Measurements from ENCODE around the gene ZNF518A. TPM values are rescaled to one million over a fixed set of nuclear protein-coding genes. Genes with fewer than 3 reads are reported as not detected.

Gene ZNF518A
- total RNA-seq, 2 experiments from 2014 or later, result 10.7 to 12.1 TPM

DNA sequence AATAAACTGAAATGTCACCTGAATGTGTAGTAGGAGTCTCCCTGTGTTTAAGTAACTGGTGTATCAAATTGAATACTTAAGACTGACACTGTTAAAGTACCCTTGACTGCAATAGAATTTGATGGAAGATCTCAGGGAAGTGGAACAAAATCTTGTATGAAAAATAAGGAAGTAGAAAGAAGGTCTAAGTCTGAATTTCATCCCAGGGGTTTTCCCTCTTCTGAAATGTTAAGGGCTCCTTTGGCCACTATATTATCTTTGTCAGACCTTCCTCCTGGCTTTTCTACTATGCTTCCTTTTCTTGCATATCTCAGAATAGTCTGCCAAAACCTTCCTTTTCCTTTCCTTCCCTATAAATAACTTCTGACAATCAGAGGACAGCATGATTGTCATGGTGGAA, 81.7 kb downstream of the ZNF518A start:
- Mint-ChIP-seq H3K4me1 (ENCODE audit: low read depth) (no peaks in the 10 kb centered on the region), H3K9me3 (no peaks in the 10 kb centered on the region), H3K4me3 (no peak overlapping the region), H3K27ac (no peak overlapping the region), H3K27me3 (ENCODE audit: low read depth) (peaks cover 9% of the 10 kb centered on the region), H3K36me3 (ENCODE audit: low read depth) (no peaks in the 10 kb centered on the region)
- no peak for DNase-seq
- CTCF ChIA-PET, result no interaction called here
- intact Hi-C loops (cut with micrococcal nuclease), result no loop called here

DNA sequence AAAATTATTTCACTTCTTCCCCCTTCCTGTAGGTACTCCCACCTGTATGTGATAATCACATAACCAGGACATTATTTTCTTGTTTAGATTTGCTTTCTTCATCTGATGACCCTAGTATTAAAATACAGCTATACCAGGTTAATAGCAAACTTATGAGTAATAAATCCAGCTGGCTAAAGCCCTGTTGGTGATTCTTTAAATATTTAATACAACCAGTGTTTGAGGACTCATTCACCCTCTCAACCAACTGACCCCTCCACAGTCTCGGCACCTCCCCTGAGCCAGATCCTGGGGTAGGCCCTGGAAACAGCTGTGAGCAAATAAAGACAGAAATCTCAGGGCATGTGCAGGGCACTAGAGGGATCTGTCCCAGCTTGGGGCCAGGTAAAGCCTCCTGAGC, 82.8 kb downstream of the ZNF518A start:
- peaks cover 9% of the 10 kb centered on the region for H3K27me3 Mint-ChIP-seq (ENCODE audit: low read depth)
- no peaks in the 10 kb centered on the region for H3K36me3 Mint-ChIP-seq (ENCODE audit: low read depth)
- H3K27ac Mint-ChIP-seq, result no peak overlapping the region
- intact Hi-C loops (cut with micrococcal nuclease), result no loop called here
- no peak overlapping the region for H3K4me3 Mint-ChIP-seq
- no peak for DNase-seq
- CTCF ChIA-PET, result no interaction called here
- H3K9me3 Mint-ChIP-seq, result no peaks in the 10 kb centered on the region
- H3K4me1 Mint-ChIP-seq (ENCODE audit: low read depth), result no peaks in the 10 kb centered on the region

Other genes starting within 250 kb of the ZNF518A start
- not detected for gene CC2D2B, start 222.3 kb upstream of the ZNF518A start, total RNA-seq
- 1 to 10 TPM; 3.2 to 3.6 TPM for gene CCNJ, start 86.7 kb upstream of the ZNF518A start, total RNA-seq
- gene BLNK, start 141.3 kb downstream of the ZNF518A start, total RNA-seq, result not detected
- gene DNTT, start 174.1 kb downstream of the ZNF518A start, total RNA-seq, result under 1 TPM in 1 of 2 experiments, not detected in 1; 0.10 TPM
- not detected for gene OPALIN, start 228.7 kb downstream of the ZNF518A start, total RNA-seq